GM12878 (cell line): ENCODE results near the gene KCNH6. TPM values are rescaled to one million over a fixed set of nuclear protein-coding genes. Genes with fewer than 3 reads are reported as not detected.

Experiments used
- ATAC-seq: fragments of 200-7000 bp; cut with Tn5 transposase; 3 replicates; pipeline ENCODE4 v1.9.1; 2020; ENCODE audit warnings: mild to moderate bottlenecking, moderate library complexity
- BruUV-seq: library from RNA; stranded (reverse); fragments of 400-500 nt; replicated peaks from 2 replicates; lab custom pipeline; 2021; lab: Mats Ljungman, UMichigan
- CTCF ChIA-PET: fragments of 300-600 bp; sonication (Branson Sonifier 250); formaldehyde crosslinking; extraction: SDS; loops from one replicate; lab custom pipeline; 2021; ENCODE audit warnings: inconsistent platforms; lab: Yijun Ruan, JAX
- POLR2A ChIA-PET: fragments of 350-600 bp; formaldehyde crosslinking; extraction: SDS; loops from one replicate; lab custom pipeline; 2021; ENCODE audit warnings: inconsistent platforms; lab: Charles Lee
- RAD21 ChIA-PET: fragments of 300-600 bp; sonication (Branson Sonifier 250); formaldehyde crosslinking; loops from one replicate; lab custom pipeline; 2023; ENCODE audit warnings: antibody characterized with exemption; ENCODE audit not compliant: unreplicated experiment; lab: Charles Lee
- SMC1A ChIA-PET: fragments of 300-600 bp; sonication (Branson Sonifier 250); formaldehyde crosslinking; loops from one replicate; lab custom pipeline; 2023; ENCODE audit not compliant: unreplicated experiment, uncharacterized antibody; lab: Charles Lee
- DNase-seq: peaks from one replicate; pipeline ENCODE4 v3.0.0-alpha.2; 2011; ENCODE audit warnings: low read depth, low spot score
- FAIRE-seq: peaks from 3 replicates; lab custom pipeline; 2011; peaks lifted over from hg19 to GRCh38; lab: Jason Lieb, UNC
- H2AFZ ChIP-seq: 2 replicates; pipeline ENCODE4 v1.6.0; 2011; ENCODE audit warnings: low read depth, low read length, control low read depth; ENCODE audit not compliant: control insufficient read depth
- H3K27ac ChIP-seq: 2 replicates; pipeline ENCODE4 v1.5.1; 2011; ENCODE audit warnings: control low read depth; ENCODE audit not compliant: control insufficient read depth, insufficient read depth
- H3K27me3 ChIP-seq, 2 experiments: replicated peaks in 1 of 2; 2 replicates each; pipeline versions ENCODE4 v1.6.0 to v1.6.1; 2011; ENCODE audit warnings: low read length in 1 of 2; ENCODE audit not compliant: control insufficient read depth in 2 of 2, insufficient read depth in 2 of 2
- H3K36me3 ChIP-seq, 2 experiments: 2 replicates each; pipeline ENCODE4 v1.5.1; 2011; ENCODE audit warnings: low read length in 1 of 2; ENCODE audit not compliant: control insufficient read depth in 2 of 2, insufficient read depth in 2 of 2
- H3K4me1 ChIP-seq: 2 replicates; pipeline ENCODE4 v1.6.1; 2011; ENCODE audit warnings: mild to moderate bottlenecking, low read length, moderate library complexity, mixed read lengths; ENCODE audit not compliant: control insufficient read depth, insufficient read depth
- H3K4me2 ChIP-seq: 2 replicates; pipeline ENCODE4 v1.6.0; 2011; ENCODE audit warnings: control low read depth; ENCODE audit not compliant: control insufficient read depth, insufficient read depth
- H3K4me3 ChIP-seq: fragments of 200-600 bp; sonication (generic); 2 replicates; pipeline ENCODE4 v1.5.1; 2016
- H3K79me2 ChIP-seq: 2 replicates; pipeline ENCODE4 v1.6.0; 2011; ENCODE audit warnings: low read length; ENCODE audit not compliant: control insufficient read depth, insufficient read depth
- H3K9ac ChIP-seq: 2 replicates; pipeline ENCODE4 v1.8.0; 2011; ENCODE audit warnings: low read length, control low read depth, mixed read lengths; ENCODE audit not compliant: control insufficient read depth, insufficient read depth
- H3K9me3 ChIP-seq: replicated peaks from 3 replicates; pipeline ENCODE4 v1.5.1; 2011; ENCODE audit warnings: mild to moderate bottlenecking, low read length; ENCODE audit not compliant: control insufficient read depth, insufficient read depth
- H4K20me1 ChIP-seq: 2 replicates; pipeline ENCODE4 v1.6.0; 2011; ENCODE audit not compliant: control insufficient read depth, insufficient read depth
- ASH2L ChIP-seq: fragments of 300-600, 200-600 bp; sonication (generic); IDR thresholded peaks from 2 replicates; pipeline ENCODE4 v1.6.1; 2017; ENCODE audit warnings: low read depth, mild to moderate bottlenecking, borderline replicate concordance
- BMI1 ChIP-seq: fragments of 450-650 bp; IDR thresholded peaks from 2 replicates; pipeline ENCODE4 v1.6.1; 2016; ENCODE audit warnings: mild to moderate bottlenecking, moderate library complexity, borderline replicate concordance
- CHD4 ChIP-seq: fragments of 200-600 bp; sonication (generic); IDR thresholded peaks from 2 replicates; pipeline ENCODE4 v1.6.1; 2016; ENCODE audit warnings: mild to moderate bottlenecking
- EED ChIP-seq: sonication (generic); IDR thresholded peaks from 2 replicates; pipeline ENCODE4 v1.6.1; 2016; ENCODE audit warnings: antibody characterized with exemption, low read depth
- HDAC6 ChIP-seq: fragments of 200-600 bp; sonication (generic); IDR thresholded peaks from one replicate; pipeline ENCODE4 v1.8.0; 2017; ENCODE audit warnings: antibody characterized with exemption; ENCODE audit not compliant: unreplicated experiment
- PAX5 ChIP-seq: IDR thresholded peaks from 2 replicates; pipeline ENCODE4 v1.6.1; 2011; ENCODE audit warnings: low read depth, low read length, borderline replicate concordance
- POLR2AphosphoS5 ChIP-seq: IDR thresholded peaks from 2 replicates; pipeline ENCODE4 v1.6.1; 2011; ENCODE audit warnings: mild to moderate bottlenecking, low read length, inconsistent platforms
- RAD21 ChIP-seq: IDR thresholded peaks from 2 replicates; pipeline ENCODE4 v1.6.1; 2011; ENCODE audit warnings: mild to moderate bottlenecking, low read depth, low read length, moderate library complexity; ENCODE audit not compliant: insufficient read depth
- RCOR1 ChIP-seq: conservative IDR thresholded peaks from 2 replicates; pipeline ENCODE4 v1.6.1; 2012; ENCODE audit warnings: low read depth, low read length, improper control_type of control experiment
- RELB ChIP-seq: fragments of 450-650 bp; IDR thresholded peaks from 2 replicates; pipeline ENCODE4 v1.6.1; 2017; ENCODE audit warnings: low read depth, mild to moderate bottlenecking, moderate library complexity
- SREBF1 ChIP-seq: IDR thresholded peaks from 2 replicates; pipeline ENCODE4 v1.6.1; 2012; ENCODE audit warnings: mild to moderate bottlenecking, low read length
- SREBF2 ChIP-seq: IDR thresholded peaks from 2 replicates; pipeline ENCODE4 v1.6.1; 2012; ENCODE audit warnings: mild to moderate bottlenecking, low read length
- ZBTB33 ChIP-seq: fragments of 450-650 bp; IDR thresholded peaks from 2 replicates; pipeline ENCODE4 v1.6.1; 2017; ENCODE audit warnings: mild to moderate bottlenecking
- ZBTB40 ChIP-seq: fragments of 450-650 bp; IDR thresholded peaks from 2 replicates; pipeline ENCODE4 v1.6.1; 2016; ENCODE audit warnings: mild to moderate bottlenecking, moderate library complexity, borderline replicate concordance
- WGBS: methylation state at CpG from one replicate; pipeline ENCODE4 v1.1.6; 2016; ENCODE audit warnings: low lambda C conversion rate; ENCODE audit not compliant: insufficient replicate concordance, insufficient coverage; ENCODE audit errors: missing lambda C conversion rate; 5-methylcytosine and 5-hydroxymethylcytosine counted together
- in situ Hi-C: fragments of 300-500 bp; cut with MboI; formaldehyde crosslinking; loops from 9 replicates; pipeline ENCODE4 v1.14.3; 2018; ENCODE audit warnings: mixed read lengths
- intact Hi-C: fragments of 100-400 bp; cut with micrococcal nuclease; formaldehyde crosslinking; loops from one replicate; pipeline ENCODE4 v1.14.2; 2022; ENCODE audit not compliant: unreplicated experiment
- polyA plus RNA-seq, 11 experiments: library from polyadenylated mRNA; depleted of rRNA in 4 of 11; unstranded in 6 of 11; stranded (reverse) in 5 of 11; fragments of >200 nt; fragmentation: Nextera tagmentation in 4 of 11; fragmentation: Illumina TruSeq in 1 of 11; extraction: Ambion mirVana in 4 of 11; extraction: Trizol in 1 of 11; gene quantifications; 1 replicate in 1 of 11; 2 replicates in 10 of 11; pipeline versions ENCODE4 v1.2.1 to v1.2.3, GENCODE V29; 2011 to 2016; ENCODE audit warnings: inconsistent platforms in 2 of 11, missing spikeins in 2 of 11, low read depth in 1 of 11
- total RNA-seq, 4 experiments: library from RNA; depleted of rRNA in 3 of 4; stranded (reverse); fragments of >200 nt in 3 of 4; fragmentation: Illumina TruSeq in 1 of 4; extraction: Trizol in 1 of 4; gene quantifications; 2 replicates each; pipeline versions ENCODE4 v1.2.1 to v1.2.3, GENCODE V29; 2013 to 2021
- TF ChIP-seq, protein P1 (sequence below): fragments of 450-650 bp; IDR thresholded peaks from 2 replicates; pipeline ENCODE4 v1.6.1; 2016; ENCODE audit warnings: mild to moderate bottlenecking

The KCNH6 gene
- total and polyA plus RNA-seq, 10 of the 15 experiments (the other 5 are each of a cell fraction or from before 2014, with no cell fraction given), result not detected

DNA sequence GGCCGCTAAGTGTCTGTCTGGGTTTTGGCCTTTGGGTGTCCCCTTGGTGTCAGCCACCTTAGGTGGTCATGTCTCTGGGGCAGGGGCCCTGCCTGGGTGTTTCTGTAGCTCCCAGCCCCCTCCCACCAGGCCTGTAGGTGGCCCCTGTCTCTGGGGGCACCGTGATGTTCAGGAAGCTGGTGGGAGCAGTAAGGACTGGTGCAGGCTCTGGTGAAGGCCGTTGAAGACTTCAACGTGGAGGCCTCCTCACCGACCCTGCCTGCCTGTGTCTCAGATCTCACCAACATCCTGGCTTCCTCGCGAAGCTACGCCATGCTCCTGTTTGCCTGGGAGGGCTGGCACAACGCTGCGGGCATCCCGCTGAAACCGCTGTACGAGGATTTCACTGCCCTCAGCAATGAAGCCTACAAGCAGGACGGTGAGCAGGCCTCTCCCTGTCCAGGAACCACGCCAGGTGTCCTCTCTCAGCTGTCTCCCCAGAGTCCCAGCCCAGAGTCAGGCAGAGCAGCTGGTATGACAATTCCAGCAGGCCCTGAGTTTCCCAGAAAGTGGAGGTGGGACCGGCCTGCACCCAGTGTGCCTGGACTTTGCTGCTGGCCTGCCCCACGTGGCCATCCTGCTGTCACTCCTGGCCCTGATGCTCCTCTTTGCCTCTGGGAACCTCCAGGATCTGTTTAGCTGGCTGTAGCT, 43.5 kb upstream of the KCNH6 start:
- WGBS, result 55% methylated on average over 17 of the region's 17 CpGs
- in situ Hi-C loops, result loop anchor here (5.0 kb wide), 1 partner anchor 57 kb away; no protein-coding TSS in a partner anchor
- POLR2A ChIA-PET, result interaction anchor here (1.3 kb wide), 1 partner anchor 52 kb away, joined by 3 read pairs; no protein-coding TSS in a partner anchor
- TF ChIP-seq RELB, result no peak
- TF ChIP-seq ASH2L, result no peak
- no peak for TF ChIP-seq EED
- TF ChIP-seq ZBTB33, result no peak
- no peak for TF ChIP-seq POLR2AphosphoS5
- no peak for TF ChIP-seq SREBF2
- TF ChIP-seq RCOR1, result no peak
- TF ChIP-seq, protein P1, sequence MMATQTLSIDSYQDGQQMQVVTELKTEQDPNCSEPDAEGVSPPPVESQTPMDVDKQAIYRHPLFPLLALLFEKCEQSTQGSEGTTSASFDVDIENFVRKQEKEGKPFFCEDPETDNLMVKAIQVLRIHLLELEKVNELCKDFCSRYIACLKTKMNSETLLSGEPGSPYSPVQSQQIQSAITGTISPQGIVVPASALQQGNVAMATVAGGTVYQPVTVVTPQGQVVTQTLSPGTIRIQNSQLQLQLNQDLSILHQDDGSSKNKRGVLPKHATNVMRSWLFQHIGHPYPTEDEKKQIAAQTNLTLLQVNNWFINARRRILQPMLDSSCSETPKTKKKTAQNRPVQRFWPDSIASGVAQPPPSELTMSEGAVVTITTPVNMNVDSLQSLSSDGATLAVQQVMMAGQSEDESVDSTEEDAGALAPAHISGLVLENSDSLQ, result no peak
- no peak for TF ChIP-seq PAX5
- no peak for TF ChIP-seq SREBF1
- no peak for TF ChIP-seq RAD21
- no peak for TF ChIP-seq HDAC6
- TF ChIP-seq ZBTB40, result no peak
- no peak for TF ChIP-seq BMI1
- no peak for TF ChIP-seq CHD4

More for the DNA sequence above, 43.5 kb upstream of the KCNH6 start:
- peaks cover 5% of the 10 kb centered on the region for H3K4me1 ChIP-seq
- no peak for DNase-seq
- no peak overlapping the region for H3K27ac ChIP-seq
- H3K4me2 ChIP-seq, result no peak overlapping the region
- H3K9ac ChIP-seq, result no peak overlapping the region
- SMC1A ChIA-PET, result interaction anchor here (0.6 to 3.3 kb wide), 7 partner anchors 18 to 74 kb away, joined by 3 to 26 read pairs (median 4); partner anchors contain the start of gene CYB561
- ATAC-seq, result no peak
- H3K27me3 ChIP-seq, result peaks cover 9 to 12% of the 10 kb centered on the region in 2 experiments
- BruUV-seq, result no TSS peak
- H2AFZ ChIP-seq, result no peak overlapping the region
- H3K4me3 ChIP-seq, result no peak overlapping the region
- no peaks in the 10 kb centered on the region for H3K36me3 ChIP-seq
- no peaks in the 10 kb centered on the region for H3K79me2 ChIP-seq
- CTCF ChIA-PET, result interaction anchor here (0.8 to 7.0 kb wide), 16 partner anchors 8 to 136 kb away, joined by 3 to 104 read pairs (median 8); partner anchors contain the start of gene CYB561
- H4K20me1 ChIP-seq, result no peaks in the 10 kb centered on the region
- intact Hi-C loops, result loop anchor here (1.0 to 5.0 kb wide), 3 partner anchors 37 to 133 kb away; no protein-coding TSS in a partner anchor
- no peak for FAIRE-seq
- no peaks in the 10 kb centered on the region for H3K9me3 ChIP-seq
- RAD21 ChIA-PET, result interaction anchor here (1.1 to 6.5 kb wide), 5 partner anchors 36 to 132 kb away, joined by 4 to 75 read pairs (median 10); no protein-coding TSS in a partner anchor
